Naive B cell (primary cell): ENCODE measurements around the gene RALGPS1. TPM values are rescaled to one million over a fixed set of nuclear protein-coding genes. Genes with fewer than 3 reads are reported as not detected.
"Not testable (repeated sequence)": the region's sequence is repeated elsewhere in the genome, so short reads cannot be mapped to it uniquely, and the experiment has no call there.

ENCODE experiments used
- ATAC-seq, 2 donors: fragments of 150-1000 bp; cut with Tn5 transposase; 2 replicates each; pipeline ENCODE4 v1.10.0; 2021; ENCODE audit warnings: low read depth in 2 of 2, mild to moderate bottlenecking in 2 of 2, moderate library complexity in 2 of 2
- DNase-seq: peaks from one replicate; pipeline ENCODE4 v3.0.0; 2022
- H3K27ac Mint-ChIP-seq, 6 donors: one replicate each; pipeline ENCODE4 v1.8.0; 2020 to 2022; ENCODE audit warnings: mild to moderate bottlenecking in 6 of 6, mixed read lengths in 6 of 6, moderate library complexity in 5 of 6, inconsistent platforms in 2 of 6
- H3K27me3 Mint-ChIP-seq, 3 donors: one replicate each; pipeline ENCODE4 v1.8.0; 2021 to 2022; ENCODE audit warnings: mixed read lengths in 3 of 3, mild to moderate bottlenecking in 1 of 3
- H3K36me3 Mint-ChIP-seq, 2 donors: one replicate each; pipeline ENCODE4 v1.8.0; 2020 to 2022; ENCODE audit warnings: mixed read lengths in 2 of 2, inconsistent platforms in 1 of 2, mild to moderate bottlenecking in 1 of 2
- H3K4me1 Mint-ChIP-seq, 3 donors: one replicate each; pipeline ENCODE4 v1.8.0; 2020 to 2022; ENCODE audit warnings: mixed read lengths in 3 of 3, inconsistent platforms in 1 of 3, mild to moderate bottlenecking in 1 of 3, moderate library complexity in 1 of 3
- H3K4me3 Mint-ChIP-seq, 8 donors: one replicate each; pipeline ENCODE4 v1.8.0; 2020 to 2022; ENCODE audit warnings: mild to moderate bottlenecking in 8 of 8, mixed read lengths in 8 of 8, moderate library complexity in 8 of 8, inconsistent platforms in 2 of 8
- H3K9me3 Mint-ChIP-seq, 7 donors: one replicate each; pipeline ENCODE4 v1.8.0; 2020 to 2022; ENCODE audit warnings: mixed read lengths in 7 of 7, mild to moderate bottlenecking in 5 of 7, inconsistent platforms in 2 of 7, moderate library complexity in 1 of 7
- polyA plus RNA-seq, 6 donors: library from polyadenylated mRNA; unstranded; fragments of 300-500 nt; fragmentation: Illumina TruSeq; gene quantifications; one replicate each; pipeline ENCODE4 v1.2.3, GENCODE V29; 2021; ENCODE audit warnings: low read depth in 6 of 6

Gene RALGPS1
- polyA plus RNA-seq, 6 donors from 2014 or later = 3.0 to 7.9 (median 5.4) TPM

- Mint-ChIP-seq H3K27me3 (no peaks in the 10 kb centered on the region), H3K4me3 (peak overlapping the region in 6 of 8 donors; percentile 40 to 86 (median 60)), H3K4me1 (peaks cover 21 to 32% (median 31%) of the 10 kb centered on the region in 3 donors), H3K36me3 (no peaks in the 10 kb centered on the region), H3K27ac (peak overlapping the region in 4 of 6 donors; percentile 48 to 94 (median 86)), H3K9me3 (peaks cover 0 to 6% (median 0%) of the 10 kb centered on the region in 7 donors)
- peak; percentile 90 to 93 for ATAC-seq
- peak; percentile 65 for DNase-seq
These were observed 252.3 kb downstream of the RALGPS1 start for GRCh38 chr9:127166651-127167524.

GRCh38 chr9:127167560-127168326, 253.2 kb downstream of the RALGPS1 start:
- DNase-seq (no peak), ATAC-seq (no peak)
- H3K27me3 Mint-ChIP-seq = no peaks in the 10 kb centered on the region
- peak overlapping the region in 5 of 8 donors; percentile 40 to 63 (median 45) for H3K4me3 Mint-ChIP-seq
- H3K9me3 Mint-ChIP-seq = peaks cover 0 to 6% (median 0%) of the 10 kb centered on the region in 7 donors
- H3K36me3 Mint-ChIP-seq = peaks cover 3 to 7% of the 10 kb centered on the region in 2 donors
- peaks cover 21 to 32% (median 31%) of the 10 kb centered on the region in 3 donors for H3K4me1 Mint-ChIP-seq
- peak overlapping the region in 3 of 6 donors; percentile 49 to 71 (median 64) for H3K27ac Mint-ChIP-seq

- H3K9me3 Mint-ChIP-seq = peaks cover 0 to 6% (median 0%) of the 10 kb centered on the region in 7 donors
- H3K4me1 Mint-ChIP-seq = peaks cover 21 to 32% (median 25%) of the 10 kb centered on the region in 3 donors
- H3K4me3 Mint-ChIP-seq = no peak overlapping the region
These were observed 254.4 kb downstream of the RALGPS1 start for GRCh38 chr9:127168756-127169574.

GRCh38 chr9:127169575-127169883, 254.9 kb downstream of the RALGPS1 start:
- no peak overlapping the region for H3K4me3 Mint-ChIP-seq
- no peaks in the 10 kb centered on the region for H3K27me3 Mint-ChIP-seq
- no peak for ATAC-seq
- H3K4me1 Mint-ChIP-seq = peaks cover 21 to 32% (median 25%) of the 10 kb centered on the region in 3 donors
- H3K27ac Mint-ChIP-seq = no peak overlapping the region
- peaks cover 0 to 6% (median 0%) of the 10 kb centered on the region in 7 donors for H3K9me3 Mint-ChIP-seq
- DNase-seq = no peak
- H3K36me3 Mint-ChIP-seq = peaks cover 8 to 17% of the 10 kb centered on the region in 2 donors

More at GRCh38 chr9:127168756-127169574, 254.4 kb downstream of the RALGPS1 start:
- peaks cover 4 to 11% of the 10 kb centered on the region in 2 donors for H3K36me3 Mint-ChIP-seq
- DNase-seq = no peak
- ATAC-seq = no peak
- H3K27me3 Mint-ChIP-seq = no peaks in the 10 kb centered on the region
- no peak overlapping the region for H3K27ac Mint-ChIP-seq

- no peaks in the 10 kb centered on the region for H3K27me3 Mint-ChIP-seq
These were observed 255.5 kb downstream of the RALGPS1 start for GRCh38 chr9:127170103-127170502.

GRCh38 chr9:127170652-127171051, 256.1 kb downstream of the RALGPS1 start:
- Mint-ChIP-seq H3K4me1 (peaks cover 21 to 30% (median 25%) of the 10 kb centered on the region in 3 donors), H3K9me3 (peaks cover 0 to 6% (median 0%) of the 10 kb centered on the region in 7 donors), H3K27ac (no peak overlapping the region), H3K36me3 (peaks cover 12 to 20% of the 10 kb centered on the region in 2 donors), H3K27me3 (no peaks in the 10 kb centered on the region), H3K4me3 (no peak overlapping the region)
- ATAC-seq (no peak), DNase-seq (no peak)

More at GRCh38 chr9:127170103-127170502, 255.5 kb downstream of the RALGPS1 start:
- ATAC-seq (no peak), DNase-seq (no peak)
- peaks cover 12 to 20% of the 10 kb centered on the region in 2 donors for H3K36me3 Mint-ChIP-seq
- H3K4me1 Mint-ChIP-seq = peaks cover 21 to 32% (median 25%) of the 10 kb centered on the region in 3 donors
- H3K27ac Mint-ChIP-seq = no peak overlapping the region
- H3K4me3 Mint-ChIP-seq = no peak overlapping the region
- H3K9me3 Mint-ChIP-seq = peaks cover 0 to 6% (median 0%) of the 10 kb centered on the region in 7 donors

- not testable (repeated sequence) for H3K4me3 Mint-ChIP-seq, ATAC-seq, DNase-seq, H3K9me3 Mint-ChIP-seq, H3K27me3 Mint-ChIP-seq, H3K27ac Mint-ChIP-seq
- Mint-ChIP-seq H3K4me1 (peaks cover 16 to 23% (median 18%) of the 10 kb centered on the region in 3 donors), H3K36me3 (peaks cover 12 to 20% of the 10 kb centered on the region in 2 donors)
These were observed 256.8 kb downstream of the RALGPS1 start for GRCh38 chr9:127171348-127171747.

- Mint-ChIP-seq H3K4me3 (no peak overlapping the region), H3K9me3 (no peaks in the 10 kb centered on the region), H3K4me1 (peaks cover 10 to 14% (median 12%) of the 10 kb centered on the region in 3 donors), H3K27ac (no peak overlapping the region), H3K27me3 (no peaks in the 10 kb centered on the region), H3K36me3 (peaks cover 12 to 20% of the 10 kb centered on the region in 2 donors)
- no peak for ATAC-seq
- no peak for DNase-seq
These were observed 257.6 kb downstream of the RALGPS1 start for GRCh38 chr9:127172066-127172707.

- Mint-ChIP-seq H3K9me3 (no peaks in the 10 kb centered on the region), H3K4me3 (no peak overlapping the region), H3K4me1 (peaks cover 2 to 5% (median 4%) of the 10 kb centered on the region in 3 donors), H3K36me3 (peaks cover 12 to 20% of the 10 kb centered on the region in 2 donors), H3K27ac (no peak overlapping the region), H3K27me3 (no peaks in the 10 kb centered on the region)
- DNase-seq (no peak), ATAC-seq (no peak)
These were observed 258.5 kb downstream of the RALGPS1 start for GRCh38 chr9:127173063-127173462.

- ATAC-seq = no peak
- H3K4me3 Mint-ChIP-seq = no peak overlapping the region
- DNase-seq = no peak
- no peaks in the 10 kb centered on the region for H3K27me3 Mint-ChIP-seq
- peaks cover 0 to 3% (median 0%) of the 10 kb centered on the region in 3 donors for H3K4me1 Mint-ChIP-seq
- no peak overlapping the region for H3K27ac Mint-ChIP-seq
- H3K36me3 Mint-ChIP-seq = peaks cover 12 to 20% of the 10 kb centered on the region in 2 donors
- no peaks in the 10 kb centered on the region for H3K9me3 Mint-ChIP-seq
These were observed 260.1 kb downstream of the RALGPS1 start for GRCh38 chr9:127174386-127175318.

GRCh38 chr9:127175319-127175715, 260.7 kb downstream of the RALGPS1 start:
- Mint-ChIP-seq H3K9me3 (no peaks in the 10 kb centered on the region), H3K27me3 (no peaks in the 10 kb centered on the region), H3K27ac (no peak overlapping the region), H3K36me3 (peaks cover 12 to 20% of the 10 kb centered on the region in 2 donors), H3K4me1 (peaks cover 0 to 3% (median 0%) of the 10 kb centered on the region in 3 donors), H3K4me3 (no peak overlapping the region)
- DNase-seq (no peak), ATAC-seq (no peak)
